Gastrocnemius medialis (tissue), 4 donors: Measurements from ENCODE around the gene BPIFB4.

ENCODE experiments used
- POLR2A ChIP-seq, 2 donors: fragments of 450-650 bp; IDR thresholded peaks; one replicate each; pipeline ENCODE4 v1.6.1; 2017; ENCODE audit warnings: antibody characterized with exemption in 2 of 2, mild to moderate bottlenecking in 2 of 2, moderate library complexity in 2 of 2
- TF ChIP-seq, protein P1 (sequence below), 5 experiments: fragments of 450-650 bp in 3 of 5; fragments of 200-600 bp in 2 of 5; sonication (generic) in 2 of 5; IDR thresholded peaks in 4 of 5; conservative IDR thresholded peaks in 1 of 5; 1 replicate in 4 of 5; 2 replicates in 1 of 5; pipeline ENCODE4 v1.5.1; 2016 to 2019; ENCODE audit warnings: antibody characterized with exemption in 5 of 5, mild to moderate bottlenecking in 3 of 5, moderate library complexity in 3 of 5

GRCh38 chr20:33158637-33159385 is 79.4 kb downstream of the BPIFB4 start:
- no peak for TF ChIP-seq POLR2A (IDR thresholded peaks at IDR 0.05)
- TF ChIP-seq, protein P1, sequence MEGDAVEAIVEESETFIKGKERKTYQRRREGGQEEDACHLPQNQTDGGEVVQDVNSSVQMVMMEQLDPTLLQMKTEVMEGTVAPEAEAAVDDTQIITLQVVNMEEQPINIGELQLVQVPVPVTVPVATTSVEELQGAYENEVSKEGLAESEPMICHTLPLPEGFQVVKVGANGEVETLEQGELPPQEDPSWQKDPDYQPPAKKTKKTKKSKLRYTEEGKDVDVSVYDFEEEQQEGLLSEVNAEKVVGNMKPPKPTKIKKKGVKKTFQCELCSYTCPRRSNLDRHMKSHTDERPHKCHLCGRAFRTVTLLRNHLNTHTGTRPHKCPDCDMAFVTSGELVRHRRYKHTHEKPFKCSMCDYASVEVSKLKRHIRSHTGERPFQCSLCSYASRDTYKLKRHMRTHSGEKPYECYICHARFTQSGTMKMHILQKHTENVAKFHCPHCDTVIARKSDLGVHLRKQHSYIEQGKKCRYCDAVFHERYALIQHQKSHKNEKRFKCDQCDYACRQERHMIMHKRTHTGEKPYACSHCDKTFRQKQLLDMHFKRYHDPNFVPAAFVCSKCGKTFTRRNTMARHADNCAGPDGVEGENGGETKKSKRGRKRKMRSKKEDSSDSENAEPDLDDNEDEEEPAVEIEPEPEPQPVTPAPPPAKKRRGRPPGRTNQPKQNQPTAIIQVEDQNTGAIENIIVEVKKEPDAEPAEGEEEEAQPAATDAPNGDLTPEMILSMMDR (IDR thresholded peaks at IDR 0.05 in 4 of 5, conservative IDR thresholded peaks at IDR 0.05 in 1 of 5) = no peak
